Measurements from ENCODE around the gene CABYR. TPM values are rescaled to one million over a fixed set of nuclear protein-coding genes. Genes with fewer than 3 reads are reported as not detected.

CABYR gene
- total and polyA plus RNA-seq, 2 of the 13 experiments (the other 11 are each of a cell fraction or from before 2014, with no cell fraction given), result 0.71 to 0.88 TPM

GRCh38 chr18:24173997-24174396 is 35.1 kb downstream of the CABYR start:
- Histone ChIP-seq H2AFZ (ENCODE audit: low read length) (no peak overlapping the region), H3K4me3 (replicated peaks in 1 of 3; ENCODE audit: insufficient read depth in 1 of 3, low read depth in 2 of 3, low read length in 3 of 3) (no peak overlapping the region), H3K79me2 (ENCODE audit: insufficient read depth, low read length) (no peaks in the 10 kb centered on the region), H3K27ac (ENCODE audit: extremely low read length, insufficient read depth, low read length) (no peak overlapping the region), H3K4me1 (ENCODE audit: insufficient read depth, low read length) (no peaks in the 10 kb centered on the region), H3K36me3 (replicated peaks in 1 of 2; ENCODE audit: control insufficient read depth in 1 of 2, insufficient read depth in 2 of 2, low read length in 2 of 2) (no peaks in the 10 kb centered on the region), H3K4me2 (ENCODE audit: low read depth, low read length) (no peak overlapping the region), H4K20me1 (ENCODE audit: insufficient read depth, low read length) (no peaks in the 10 kb centered on the region), H3K9me3 (ENCODE audit: low read length) (no peaks in the 10 kb centered on the region), H3K27me3 (ENCODE audit: control insufficient read depth in 1 of 2, insufficient read depth in 2 of 2, low read length in 2 of 2) (peaks cover 0 to 9% of the 10 kb centered on the region in 2 experiments; a peak in 1 of 5 replicates), H3K9ac (ENCODE audit: insufficient read depth, low read depth, low read length) (no peak overlapping the region)
- BruUV-seq (replicated peaks), result no TSS peak
- peak; percentile 86 for TF ChIP-seq NFE2L2 (IDR thresholded peaks at IDR 0.05; ENCODE audit: low read length)
- TF ChIP-seq MAFF (IDR thresholded peaks at IDR 0.05; ENCODE audit: low read depth, low read length), result peak; percentile 60
- peak; percentile 75 to 78 for TF ChIP-seq MAFK (conservative IDR thresholded peaks at IDR 0.05 in 1 of 2, IDR thresholded peaks at IDR 0.05 in 1 of 2; ENCODE audit: low read length in 2 of 2)
- TF ChIP-seq NKX3-1 (CRISPR knock-in tag; IDR thresholded peaks at IDR 0.05), result no peak
- DNase-seq (ENCODE audit: low spot score) (no peak), ATAC-seq (no peak), FAIRE-seq (no peak)
- CTCF ChIA-PET (ENCODE audit: low intra/inter-chr PET ratio, low total read pairs), result no interaction called here
- in situ Hi-C loops (cut with HindIII; ENCODE audit: extremely low pct_ligation_motif_present, low pct_unique_long_range_greater_than_20kb), result no loop called here
- intact Hi-C loops (cut with micrococcal nuclease; ENCODE audit: unreplicated experiment), result loop anchor here (10.0 kb wide), 1 partner anchor 101 kb away; no protein-coding TSS in a partner anchor
- POLR2A ChIA-PET, result no interaction called here
- WGBS (ENCODE audit: low lambda C conversion rate), result 40% methylated on average over 3 of the region's 3 CpGs

GRCh38 chr18:24176727-24177416 is 38.0 kb downstream of the CABYR start:
- H3K4me3 ChIP-seq (replicated peaks in 1 of 3; ENCODE audit: insufficient read depth in 1 of 3, low read depth in 2 of 3, low read length in 3 of 3), result no peak overlapping the region
- no peaks in the 10 kb centered on the region for H3K9me3 ChIP-seq (ENCODE audit: low read length)
- no peak overlapping the region for H3K4me2 ChIP-seq (ENCODE audit: low read depth, low read length)
- no peak overlapping the region for H2AFZ ChIP-seq (ENCODE audit: low read length)
- POLR2A ChIA-PET, result no interaction called here
- H3K79me2 ChIP-seq (ENCODE audit: insufficient read depth, low read length), result no peaks in the 10 kb centered on the region
- peak; percentile 37 for DNase-seq (ENCODE audit: low spot score)
- peaks cover 1 to 4% of the 10 kb centered on the region in 2 experiments; a peak in 2 of 5 replicates for H3K27me3 ChIP-seq (ENCODE audit: control insufficient read depth in 1 of 2, insufficient read depth in 2 of 2, low read length in 2 of 2)
- H3K9ac ChIP-seq (ENCODE audit: insufficient read depth, low read depth, low read length), result no peak overlapping the region
- ATAC-seq, result peak; percentile 78
- no TSS peak for BruUV-seq (replicated peaks)
- 52% methylated on average over 7 of the region's 7 CpGs for WGBS (ENCODE audit: low lambda C conversion rate)
- H3K36me3 ChIP-seq (replicated peaks in 1 of 2; ENCODE audit: control insufficient read depth in 1 of 2, insufficient read depth in 2 of 2, low read length in 2 of 2), result no peaks in the 10 kb centered on the region
- FAIRE-seq, result no peak
- no peaks in the 10 kb centered on the region for H3K4me1 ChIP-seq (ENCODE audit: insufficient read depth, low read length)
- TF ChIP-seq MAFF (IDR thresholded peaks at IDR 0.05; ENCODE audit: low read depth, low read length) (no peak), SMC3 (IDR thresholded peaks at IDR 0.05; ENCODE audit: low read length) (peak; percentile 70), CTCF (CRISPR knock-in tag; IDR thresholded peaks at IDR 0.05) (peak; percentile 70), RAD21 (CRISPR knock-in tag; IDR thresholded peaks at IDR 0.05) (peak; percentile 30; the same call in 1 of the 2 replicates), HOXD1 (CRISPR knock-in tag; IDR thresholded peaks at IDR 0.05) (no peak)
- CTCF ChIA-PET (ENCODE audit: low intra/inter-chr PET ratio, low total read pairs), result interaction anchor here (1.7 kb wide), 1 partner anchor 312 kb away, joined by 10 read pairs; no protein-coding TSS in a partner anchor
- intact Hi-C loops (cut with micrococcal nuclease; ENCODE audit: unreplicated experiment) (loop anchor here (2.0 to 10.0 kb wide), 3 partner anchors 98 to 312 kb away; no protein-coding TSS in a partner anchor), in situ Hi-C loops (cut with HindIII; ENCODE audit: extremely low pct_ligation_motif_present, low pct_unique_long_range_greater_than_20kb) (loop anchor here (5.0 kb wide), 1 partner anchor 310 kb away; no protein-coding TSS in a partner anchor)
- H3K27ac ChIP-seq (ENCODE audit: extremely low read length, insufficient read depth, low read length), result no peak overlapping the region
- H4K20me1 ChIP-seq (ENCODE audit: insufficient read depth, low read length), result no peaks in the 10 kb centered on the region

Data from HepG2 (cell line).